HG03025 (cell line): ENCODE results near the gene CYP4F3.
"Not testable (repeated sequence)": the region's sequence is repeated elsewhere in the genome, so short reads cannot be mapped to it uniquely, and the experiment has no call there.

Source experiments
- ATAC-seq: cut with Tn5 transposase; IDR thresholded peaks from one replicate; pipeline ENCODE4 v1.9.1; 2021; ENCODE audit warnings: mild to moderate bottlenecking, moderate library complexity; ENCODE audit not compliant: unreplicated experiment, low FRiP score

The CYP4F3 gene

GRCh38 chr19:15666186-15666585, 25.5 kb downstream of the CYP4F3 start:
- no peak for ATAC-seq

GRCh38 chr19:15666883-15667282, 26.2 kb downstream of the CYP4F3 start:
- no peak for ATAC-seq

GRCh38 chr19:15669440-15669839, 28.7 kb downstream of the CYP4F3 start:
- no peak for ATAC-seq

- ATAC-seq, result no peak
These were observed 29.2 kb downstream of the CYP4F3 start for GRCh38 chr19:15669891-15670290.

GRCh38 chr19:15671237-15671821, 30.6 kb downstream of the CYP4F3 start:
- no peak for ATAC-seq

- ATAC-seq, result no peak
These were observed 31.3 kb downstream of the CYP4F3 start for GRCh38 chr19:15671891-15672579.

GRCh38 chr19:15672580-15673175, 32.0 kb downstream of the CYP4F3 start, which contains the start of gene CYP4F12:
TSS of gene CYP4F12 (plus strand) at chr19:15673087. CDS start at chr19:15673530, 443 bp downstream.
- no peak for ATAC-seq

- ATAC-seq, result no peak
These were observed 32.5 kb downstream of the CYP4F3 start for GRCh38 chr19:15673176-15673654.

- no peak for ATAC-seq
These were observed 34.9 kb downstream of the CYP4F3 start for GRCh38 chr19:15675560-15675959.

- ATAC-seq, result no peak
These were observed 38.4 kb downstream of the CYP4F3 start for GRCh38 chr19:15679089-15679488.

- not testable (repeated sequence) for ATAC-seq
These were observed 39.2 kb downstream of the CYP4F3 start for GRCh38 chr19:15679865-15680264.

- no peak for ATAC-seq
These were observed 40.0 kb downstream of the CYP4F3 start for GRCh38 chr19:15680478-15681322.

- no peak for ATAC-seq
These were observed 42.7 kb downstream of the CYP4F3 start for GRCh38 chr19:15683411-15683810.

- ATAC-seq, result no peak
These were observed 44.1 kb downstream of the CYP4F3 start for GRCh38 chr19:15684828-15685227.

GRCh38 chr19:15696654-15697194, 56.0 kb downstream of the CYP4F3 start:
- ATAC-seq, result no peak

- ATAC-seq, result no peak
These were observed 61.2 kb downstream of the CYP4F3 start for GRCh38 chr19:15701757-15702533.

GRCh38 chr19:15702534-15702930, 61.8 kb downstream of the CYP4F3 start:
- ATAC-seq, result no peak
